ENCODE measurements around the gene HAO2.

The HAO2 gene

GRCh38 chr1:119438761-119439160, 70.2 kb downstream of the HAO2 start:
- no peak for DNase-seq (ENCODE audit: low read depth in 2 of 2)

- no peak for DNase-seq (ENCODE audit: low read depth in 2 of 2)
Measured at GRCh38 chr1:119440721-119441307, 72.2 kb downstream of the HAO2 start.

- DNase-seq (ENCODE audit: low read depth in 2 of 2) = no peak
Measured at GRCh38 chr1:119442756-119443155, 74.2 kb downstream of the HAO2 start.
